HEK293 (cell line): ENCODE results near the gene SMNDC1.
"Not testable (repeated sequence)": the region's sequence is repeated elsewhere in the genome, so short reads cannot be mapped to it uniquely, and the experiment has no call there.

Experiments used
- SP3 ChIP-seq: fragments of 450-650 bp; formaldehyde crosslinking; IDR thresholded peaks from 2 replicates; pipeline ENCODE4 v1.5.1; 2016; ENCODE audit warnings: missing biosample characterization, missing genetic modification characterization
- ZNF274 ChIP-seq, 2 experiments: fragments of 200-500 bp in 1 of 2; fragments of 450-650 bp in 1 of 2; sonication (Bioruptor generic) in 1 of 2; formaldehyde crosslinking in 1 of 2; IDR thresholded peaks; 2 replicates each; pipeline versions ENCODE4 v1.5.1 to v1.6.1; 2014 to 2016; ENCODE audit warnings: borderline replicate concordance in 1 of 2, inconsistent platforms in 1 of 2, low read length in 1 of 2, missing biosample characterization in 1 of 2, missing genetic modification characterization in 1 of 2
- ZNF398 ChIP-seq: fragments of 450-650 bp; formaldehyde crosslinking; IDR thresholded peaks from 2 replicates; pipeline ENCODE4 v1.5.1; 2017; ENCODE audit warnings: missing biosample characterization, missing genetic modification characterization
- TF ChIP-seq, protein P1 (sequence below): fragments of 450-650 bp; formaldehyde crosslinking; IDR thresholded peaks from 2 replicates; pipeline ENCODE4 v1.5.1; 2016; ENCODE audit warnings: missing biosample characterization, missing genetic modification characterization
- TF ChIP-seq, protein P2 (sequence below): fragments of 450-650 bp; formaldehyde crosslinking; IDR thresholded peaks from 2 replicates; pipeline ENCODE4 v1.5.1; 2016; ENCODE audit warnings: missing biosample characterization, missing genetic modification characterization
- TF ChIP-seq, protein P3 (sequence below): fragments of 450-650 bp; formaldehyde crosslinking; IDR thresholded peaks from 2 replicates; pipeline ENCODE4 v1.5.1; 2016; ENCODE audit warnings: missing biosample characterization, missing genetic modification characterization
- TF ChIP-seq, protein P4 (sequence below): fragments of 450-650 bp; IDR thresholded peaks from 2 replicates; pipeline ENCODE4 v1.5.1; 2018; ENCODE audit warnings: missing biosample characterization, missing genetic modification characterization

DNA sequence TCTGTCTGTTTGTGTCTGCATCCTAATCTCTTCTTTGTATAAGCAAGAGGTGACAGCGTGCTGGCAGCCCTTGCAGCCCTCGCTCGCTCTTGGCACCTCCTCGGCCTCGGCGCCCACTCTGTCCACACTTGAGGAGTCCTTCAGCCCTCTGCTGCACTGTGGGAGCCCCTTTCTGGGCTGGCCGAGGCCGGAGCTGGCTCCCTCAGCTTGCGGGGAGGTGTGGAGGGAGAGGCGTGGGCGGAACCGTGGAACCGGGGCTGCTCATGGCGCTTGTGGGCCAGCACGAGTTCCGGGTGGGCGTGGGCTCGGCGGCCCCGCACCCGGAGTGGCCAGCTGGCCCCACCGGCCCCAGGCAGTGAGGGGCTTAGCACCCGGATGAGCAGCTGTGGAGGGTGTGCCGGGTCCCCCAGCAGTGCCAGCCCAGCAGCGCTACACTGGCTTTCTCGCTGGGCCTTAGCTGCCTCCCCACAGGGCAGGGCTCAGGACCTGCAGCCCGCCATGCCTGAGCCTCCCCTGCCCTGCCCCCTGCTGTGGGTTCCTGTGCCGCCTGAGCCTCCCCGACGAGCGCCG is 26.6 kb upstream of the SMNDC1 start:
- TF ChIP-seq, protein P1, sequence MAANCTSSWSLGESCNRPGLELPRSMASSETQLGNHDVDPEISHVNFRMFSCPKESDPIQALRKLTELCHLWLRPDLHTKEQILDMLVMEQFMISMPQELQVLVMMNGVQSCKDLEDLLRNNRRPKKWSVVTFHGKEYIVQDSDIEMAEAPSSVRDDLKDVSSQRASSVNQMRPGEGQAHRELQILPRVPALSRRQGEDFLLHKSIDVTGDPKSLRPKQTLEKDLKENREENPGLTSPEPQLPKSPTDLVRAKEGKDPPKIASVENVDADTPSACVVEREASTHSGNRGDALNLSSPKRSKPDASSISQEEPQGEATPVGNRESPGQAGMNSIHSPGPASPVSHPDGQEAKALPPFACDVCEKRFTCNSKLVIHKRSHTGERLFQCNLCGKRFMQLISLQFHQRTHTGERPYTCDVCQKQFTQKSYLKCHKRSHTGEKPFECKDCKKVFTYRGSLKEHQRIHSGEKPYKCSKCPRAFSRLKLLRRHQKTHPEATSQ: not testable (repeated sequence)
- TF ChIP-seq, protein P2, sequence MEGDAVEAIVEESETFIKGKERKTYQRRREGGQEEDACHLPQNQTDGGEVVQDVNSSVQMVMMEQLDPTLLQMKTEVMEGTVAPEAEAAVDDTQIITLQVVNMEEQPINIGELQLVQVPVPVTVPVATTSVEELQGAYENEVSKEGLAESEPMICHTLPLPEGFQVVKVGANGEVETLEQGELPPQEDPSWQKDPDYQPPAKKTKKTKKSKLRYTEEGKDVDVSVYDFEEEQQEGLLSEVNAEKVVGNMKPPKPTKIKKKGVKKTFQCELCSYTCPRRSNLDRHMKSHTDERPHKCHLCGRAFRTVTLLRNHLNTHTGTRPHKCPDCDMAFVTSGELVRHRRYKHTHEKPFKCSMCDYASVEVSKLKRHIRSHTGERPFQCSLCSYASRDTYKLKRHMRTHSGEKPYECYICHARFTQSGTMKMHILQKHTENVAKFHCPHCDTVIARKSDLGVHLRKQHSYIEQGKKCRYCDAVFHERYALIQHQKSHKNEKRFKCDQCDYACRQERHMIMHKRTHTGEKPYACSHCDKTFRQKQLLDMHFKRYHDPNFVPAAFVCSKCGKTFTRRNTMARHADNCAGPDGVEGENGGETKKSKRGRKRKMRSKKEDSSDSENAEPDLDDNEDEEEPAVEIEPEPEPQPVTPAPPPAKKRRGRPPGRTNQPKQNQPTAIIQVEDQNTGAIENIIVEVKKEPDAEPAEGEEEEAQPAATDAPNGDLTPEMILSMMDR (tag by site-specific recombination): not testable (repeated sequence)
- TF ChIP-seq, protein P3, sequence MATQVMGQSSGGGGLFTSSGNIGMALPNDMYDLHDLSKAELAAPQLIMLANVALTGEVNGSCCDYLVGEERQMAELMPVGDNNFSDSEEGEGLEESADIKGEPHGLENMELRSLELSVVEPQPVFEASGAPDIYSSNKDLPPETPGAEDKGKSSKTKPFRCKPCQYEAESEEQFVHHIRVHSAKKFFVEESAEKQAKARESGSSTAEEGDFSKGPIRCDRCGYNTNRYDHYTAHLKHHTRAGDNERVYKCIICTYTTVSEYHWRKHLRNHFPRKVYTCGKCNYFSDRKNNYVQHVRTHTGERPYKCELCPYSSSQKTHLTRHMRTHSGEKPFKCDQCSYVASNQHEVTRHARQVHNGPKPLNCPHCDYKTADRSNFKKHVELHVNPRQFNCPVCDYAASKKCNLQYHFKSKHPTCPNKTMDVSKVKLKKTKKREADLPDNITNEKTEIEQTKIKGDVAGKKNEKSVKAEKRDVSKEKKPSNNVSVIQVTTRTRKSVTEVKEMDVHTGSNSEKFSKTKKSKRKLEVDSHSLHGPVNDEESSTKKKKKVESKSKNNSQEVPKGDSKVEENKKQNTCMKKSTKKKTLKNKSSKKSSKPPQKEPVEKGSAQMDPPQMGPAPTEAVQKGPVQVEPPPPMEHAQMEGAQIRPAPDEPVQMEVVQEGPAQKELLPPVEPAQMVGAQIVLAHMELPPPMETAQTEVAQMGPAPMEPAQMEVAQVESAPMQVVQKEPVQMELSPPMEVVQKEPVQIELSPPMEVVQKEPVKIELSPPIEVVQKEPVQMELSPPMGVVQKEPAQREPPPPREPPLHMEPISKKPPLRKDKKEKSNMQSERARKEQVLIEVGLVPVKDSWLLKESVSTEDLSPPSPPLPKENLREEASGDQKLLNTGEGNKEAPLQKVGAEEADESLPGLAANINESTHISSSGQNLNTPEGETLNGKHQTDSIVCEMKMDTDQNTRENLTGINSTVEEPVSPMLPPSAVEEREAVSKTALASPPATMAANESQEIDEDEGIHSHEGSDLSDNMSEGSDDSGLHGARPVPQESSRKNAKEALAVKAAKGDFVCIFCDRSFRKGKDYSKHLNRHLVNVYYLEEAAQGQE (tag by site-specific recombination): not testable (repeated sequence)
- not testable (repeated sequence) for TF ChIP-seq ZNF398 (tag by site-specific recombination); ZNF274 (IDR thresholded peaks at IDR 0.05; ENCODE audit: low read length); ZNF274 (tag by site-specific recombination; IDR thresholded peaks at IDR 0.05; ENCODE audit: borderline replicate concordance); SP3 (tag by site-specific recombination)
- TF ChIP-seq, protein P4, sequence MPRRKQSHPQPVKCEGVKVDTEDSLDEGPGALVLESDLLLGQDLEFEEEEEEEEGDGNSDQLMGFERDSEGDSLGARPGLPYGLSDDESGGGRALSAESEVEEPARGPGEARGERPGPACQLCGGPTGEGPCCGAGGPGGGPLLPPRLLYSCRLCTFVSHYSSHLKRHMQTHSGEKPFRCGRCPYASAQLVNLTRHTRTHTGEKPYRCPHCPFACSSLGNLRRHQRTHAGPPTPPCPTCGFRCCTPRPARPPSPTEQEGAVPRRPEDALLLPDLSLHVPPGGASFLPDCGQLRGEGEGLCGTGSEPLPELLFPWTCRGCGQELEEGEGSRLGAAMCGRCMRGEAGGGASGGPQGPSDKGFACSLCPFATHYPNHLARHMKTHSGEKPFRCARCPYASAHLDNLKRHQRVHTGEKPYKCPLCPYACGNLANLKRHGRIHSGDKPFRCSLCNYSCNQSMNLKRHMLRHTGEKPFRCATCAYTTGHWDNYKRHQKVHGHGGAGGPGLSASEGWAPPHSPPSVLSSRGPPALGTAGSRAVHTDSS (tag by site-specific recombination): not testable (repeated sequence)
